GM10266 (cell line): ENCODE measurements around the gene ARMS2.

Experiments used
- DNase-seq: peaks from one replicate; pipeline ENCODE4 v3.0.0; 2012; ENCODE audit errors: extremely low spot score
- CTCF ChIP-seq: IDR thresholded peaks from 2 replicates; pipeline ENCODE4 v1.5.1; 2012; ENCODE audit warnings: mild to moderate bottlenecking, low read depth; ENCODE audit not compliant: control insufficient read depth, insufficient read depth; ENCODE audit errors: missing control alignments

The ARMS2 gene

GRCh38 chr10:122441961-122442360 is 12.5 kb upstream of the ARMS2 start:
- no peak for DNase-seq
- no peak for TF ChIP-seq CTCF

GRCh38 chr10:122445469-122445868 is 9.0 kb upstream of the ARMS2 start:
- TF ChIP-seq CTCF, result no peak
- DNase-seq, result no peak

GRCh38 chr10:122445904-122446303 is 8.5 kb upstream of the ARMS2 start:
- no peak for TF ChIP-seq CTCF
- DNase-seq, result no peak

GRCh38 chr10:122446668-122447423 is 7.6 kb upstream of the ARMS2 start:
- DNase-seq, result no peak
- TF ChIP-seq CTCF, result no peak

GRCh38 chr10:122448600-122448999 is 5.9 kb upstream of the ARMS2 start:
- no peak for TF ChIP-seq CTCF
- no peak for DNase-seq

GRCh38 chr10:122449153-122449552 is 5.3 kb upstream of the ARMS2 start:
- TF ChIP-seq CTCF, result no peak
- DNase-seq, result no peak

GRCh38 chr10:122450353-122450990 is 4.0 kb upstream of the ARMS2 start:
- DNase-seq, result no peak
- TF ChIP-seq CTCF, result no peak
